Neural cell (in vitro differentiated cells): Measurements from ENCODE around the gene CCDC102A. TPM values are rescaled to one million over a fixed set of nuclear protein-coding genes. Genes with fewer than 3 reads are reported as not detected.

Source experiments
- H2AFZ ChIP-seq: fragments of 200-600, 300-800 bp; sonication (generic), shearing (Covaris generic); 2 replicates; pipeline ENCODE4 v1.6.0; 2014; ENCODE audit warnings: low read depth, mild to moderate bottlenecking, antibody characterized with exemption, low read length, moderate library complexity
- H3F3A ChIP-seq: fragments of 200-600 bp; shearing (Covaris generic); 2 replicates; pipeline ENCODE4 v1.6.1; 2016; ENCODE audit warnings: mild to moderate bottlenecking, moderate library complexity, mixed read lengths, antibody characterized with exemption, low read length; ENCODE audit not compliant: insufficient read depth, poor library complexity, severe bottlenecking
- H3K27ac ChIP-seq: fragments of 200-600, 300-800 bp; sonication (generic), shearing (Covaris generic); 2 replicates; pipeline ENCODE4 v1.5.1; 2014; ENCODE audit warnings: mild to moderate bottlenecking, low read length, moderate library complexity
- H3K27me3 ChIP-seq: fragments of 300-800, 200-600 bp; sonication (generic), shearing (Covaris generic); 2 replicates; pipeline ENCODE4 v1.6.0; 2014; ENCODE audit warnings: mild to moderate bottlenecking, low read depth, low read length, moderate library complexity; ENCODE audit not compliant: insufficient read depth
- H3K36me3 ChIP-seq: fragments of 300-800, 200-600 bp; sonication (generic), shearing (Covaris generic); 2 replicates; pipeline ENCODE4 v1.5.1; 2014; ENCODE audit warnings: mild to moderate bottlenecking, antibody characterized with exemption, low read length, moderate library complexity; ENCODE audit not compliant: insufficient read depth
- H3K4me2 ChIP-seq: fragments of 300-800, 200-600 bp; sonication (generic), shearing (Covaris generic); 2 replicates; pipeline ENCODE4 v1.6.0; 2014; ENCODE audit warnings: mild to moderate bottlenecking, low read length
- H3K4me3 ChIP-seq: fragments of 300-800, 200-600 bp; sonication (generic), shearing (Covaris generic); 2 replicates; pipeline ENCODE4 v1.5.1; 2014; ENCODE audit warnings: mild to moderate bottlenecking, low read length, moderate library complexity
- H3K79me2 ChIP-seq: fragments of 200-600 bp; shearing (Covaris generic); replicated peaks from 2 replicates; pipeline ENCODE4 v1.6.0; 2014; ENCODE audit warnings: mild to moderate bottlenecking, low read length, moderate library complexity; ENCODE audit not compliant: insufficient read depth
- H3K9ac ChIP-seq: fragments of 300-800, 200-600 bp; sonication (generic), shearing (Covaris generic); 2 replicates; pipeline ENCODE4 v1.6.1; 2016; ENCODE audit warnings: mild to moderate bottlenecking, low read length, mixed read lengths
- H3K9me2 ChIP-seq: fragments of 200-600 bp; shearing (Covaris generic); 2 replicates; pipeline ENCODE4 v1.6.1; 2016; ENCODE audit warnings: mild to moderate bottlenecking, low read length, mixed read lengths; ENCODE audit not compliant: insufficient read depth
- H3K9me3 ChIP-seq: fragments of 200-600, 300-800 bp; sonication (generic), shearing (Covaris generic); 2 replicates; pipeline ENCODE4 v1.6.1; 2016; ENCODE audit warnings: mild to moderate bottlenecking, mixed run types, low read length, moderate library complexity, mixed read lengths
- H4K20me1 ChIP-seq: fragments of 200-600 bp; shearing (Covaris generic); 2 replicates; pipeline ENCODE4 v1.6.1; 2016; ENCODE audit warnings: mild to moderate bottlenecking, mixed run types; ENCODE audit not compliant: insufficient read depth
- CTCF ChIP-seq: fragments of 450-650 bp; IDR thresholded peaks from 2 replicates; pipeline ENCODE4 v1.5.1; 2014; ENCODE audit warnings: antibody characterized with exemption, mild to moderate bottlenecking, moderate library complexity; ENCODE audit not compliant: poor library complexity, severe bottlenecking
- EP300 ChIP-seq: fragments of 450-650 bp; conservative IDR thresholded peaks from 2 replicates; pipeline ENCODE4 v1.6.1; 2014; ENCODE audit warnings: antibody characterized with exemption, mild to moderate bottlenecking, moderate library complexity; ENCODE audit not compliant: poor library complexity, severe bottlenecking
- EZH2 ChIP-seq: fragments of 200-600, 300-800 bp; shearing (Covaris generic), sonication (generic); IDR thresholded peaks from 2 replicates; pipeline ENCODE4 v1.6.1; 2014; ENCODE audit warnings: antibody characterized with exemption, low read length, borderline replicate concordance, mild to moderate bottlenecking; ENCODE audit not compliant: insufficient read depth, poor library complexity, severe bottlenecking
- MXI1 ChIP-seq: fragments of 450-650 bp; conservative IDR thresholded peaks from 2 replicates; pipeline ENCODE4 v1.6.1; 2014; ENCODE audit warnings: antibody characterized with exemption, mild to moderate bottlenecking; ENCODE audit not compliant: poor library complexity, severe bottlenecking
- POLR2AphosphoS5 ChIP-seq: IDR thresholded peaks from 2 replicates; pipeline ENCODE4 v1.6.1; 2012
- SMC3 ChIP-seq: fragments of 450-650 bp; conservative IDR thresholded peaks from 2 replicates; pipeline ENCODE4 v1.6.1; 2014; ENCODE audit warnings: antibody characterized with exemption, mild to moderate bottlenecking, moderate library complexity; ENCODE audit not compliant: poor library complexity
- TAF1 ChIP-seq: IDR thresholded peaks from 2 replicates; pipeline ENCODE4 v1.6.1; 2012; ENCODE audit warnings: low read depth
- polyA plus RNA-seq: library from polyadenylated mRNA; depleted of rRNA; stranded (reverse); fragments of >200 nt; gene quantifications from 2 replicates; pipeline ENCODE4 v1.2.3, GENCODE V29; 2014

The CCDC102A gene
- polyA plus RNA-seq, 1 donor from 2014 or later = 0.20 TPM

- Histone ChIP-seq H4K20me1 (no peaks in the 10 kb centered on the region), H3K36me3 (no peaks in the 10 kb centered on the region), H3K9ac (no peak overlapping the region), H3K4me3 (no peak overlapping the region), H2AFZ (no peak overlapping the region), H3K9me2 (no peaks in the 10 kb centered on the region), H3K79me2 (no peaks in the 10 kb centered on the region), H3K4me2 (no peak overlapping the region), H3K27me3 (no peaks in the 10 kb centered on the region), H3K9me3 (no peaks in the 10 kb centered on the region), H3K27ac (no peak overlapping the region), H3F3A (no peaks in the 10 kb centered on the region)
- TF ChIP-seq MXI1 = no peak
- TF ChIP-seq TAF1 = no peak
- TF ChIP-seq SMC3 = no peak
These were observed 23.9 kb downstream of the CCDC102A start for GRCh38 chr16:57512296-57513001.

DNA sequence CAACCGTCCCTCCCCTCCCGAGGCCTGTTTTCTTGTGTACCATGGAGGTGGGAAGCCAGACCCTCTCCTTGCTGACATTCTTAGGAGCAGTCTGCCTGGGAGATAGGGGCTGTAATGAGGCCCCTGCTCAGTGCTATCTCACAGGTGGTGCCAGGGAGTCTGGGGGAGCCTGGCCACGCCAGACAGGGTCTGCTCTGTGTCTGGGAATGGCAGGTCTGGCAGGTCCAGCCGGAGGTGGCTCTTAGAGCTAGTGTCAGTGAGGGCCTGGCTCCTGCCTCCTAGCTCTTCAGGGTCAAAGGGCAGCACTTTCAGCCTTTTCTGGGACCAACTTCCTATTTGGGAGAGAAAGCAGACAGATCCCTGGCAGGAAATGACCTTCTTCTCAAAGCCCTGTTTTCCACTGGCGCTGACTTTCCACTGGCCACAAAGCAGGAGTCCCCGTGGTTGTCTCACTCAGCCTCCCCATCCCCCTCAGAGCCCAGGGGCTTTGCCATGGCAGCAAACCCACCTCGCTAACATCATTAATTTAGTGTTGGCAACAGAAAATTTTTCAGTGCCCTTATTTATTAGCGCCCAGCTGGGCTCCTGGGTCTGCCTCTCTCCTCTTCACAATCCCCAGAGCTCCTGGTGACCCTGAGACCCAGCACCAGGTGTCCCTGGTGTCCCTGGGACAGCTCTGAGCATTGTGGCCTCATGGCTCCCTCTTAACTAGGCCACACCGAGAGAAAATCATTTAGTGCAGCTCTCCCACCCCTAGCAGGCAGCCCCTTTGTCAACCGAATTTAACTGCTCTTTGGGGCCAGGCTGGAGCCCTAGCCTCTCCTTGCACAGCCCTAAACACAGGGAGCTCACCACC is 26.1 kb downstream of the CCDC102A start:
- Histone ChIP-seq H3K9ac (no peak overlapping the region), H3F3A (no peaks in the 10 kb centered on the region), H4K20me1 (no peaks in the 10 kb centered on the region), H3K9me3 (no peaks in the 10 kb centered on the region), H3K79me2 (no peaks in the 10 kb centered on the region), H2AFZ (no peak overlapping the region), H3K27ac (no peak overlapping the region), H3K4me3 (no peak overlapping the region), H3K36me3 (no peaks in the 10 kb centered on the region), H3K27me3 (no peaks in the 10 kb centered on the region), H3K9me2 (no peaks in the 10 kb centered on the region), H3K4me2 (no peak overlapping the region)
- TF ChIP-seq TAF1 (no peak), POLR2AphosphoS5 (no peak), EP300 (no peak)

DNA sequence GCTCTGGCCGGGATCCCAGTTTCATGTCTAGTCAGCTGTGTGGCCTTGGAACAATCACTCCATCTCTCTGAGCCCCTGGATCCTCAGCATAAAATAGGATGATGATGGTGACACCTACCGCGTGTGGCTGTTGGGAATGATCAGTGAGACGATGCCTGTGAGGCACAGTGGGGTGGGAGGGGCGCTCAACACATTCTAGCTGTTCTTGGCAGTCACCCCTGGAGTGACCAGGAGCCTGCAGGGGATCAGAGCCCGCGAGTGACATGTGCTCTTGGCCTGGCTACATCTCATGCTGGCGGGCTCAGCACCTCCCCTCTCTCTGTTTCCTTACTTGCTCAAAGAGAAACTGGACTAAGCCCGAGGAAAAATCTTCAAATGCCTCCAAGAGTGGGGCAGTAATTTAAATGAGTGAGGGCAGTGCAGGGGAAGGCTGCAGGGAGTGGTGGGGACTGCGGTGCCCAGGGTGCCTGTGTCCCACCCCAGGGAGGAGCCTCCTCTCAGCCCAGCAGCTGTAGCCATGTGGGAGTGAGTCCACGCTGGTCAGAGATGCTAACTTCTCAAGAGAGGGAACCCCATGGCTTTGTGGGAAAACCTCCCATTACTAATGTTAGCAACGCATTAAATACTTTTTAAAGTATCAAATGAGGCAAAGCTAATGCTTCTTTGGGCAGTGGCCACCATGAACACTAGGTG is 27.0 kb downstream of the CCDC102A start:
- Histone ChIP-seq H3K9me2 (no peaks in the 10 kb centered on the region), H3K4me2 (no peak overlapping the region), H3K27me3 (no peaks in the 10 kb centered on the region), H4K20me1 (no peaks in the 10 kb centered on the region), H3K9me3 (no peaks in the 10 kb centered on the region), H3K79me2 (no peaks in the 10 kb centered on the region), H2AFZ (no peak overlapping the region), H3K9ac (no peak overlapping the region), H3K27ac (no peak overlapping the region), H3K36me3 (no peaks in the 10 kb centered on the region), H3F3A (no peaks in the 10 kb centered on the region), H3K4me3 (no peak overlapping the region)
- TF ChIP-seq EZH2 (no peak), EP300 (no peak), CTCF (no peak)
